K562 (cell line): ENCODE measurements around the gene KLHDC7B. TPM values are rescaled to one million over a fixed set of nuclear protein-coding genes. Genes with fewer than 3 reads are reported as not detected.

Experiments used
- ATF3 ChIP-seq, 2 experiments: fragments of 450-650 bp in 1 of 2; sonication (generic) in 1 of 2; formaldehyde crosslinking in 1 of 2; IDR thresholded peaks in 1 of 2; conservative IDR thresholded peaks in 1 of 2; 2 replicates each; pipeline versions ENCODE4 v1.6.1 to v1.8.1; 2016 to 2023; ENCODE audit warnings: mild to moderate bottlenecking in 2 of 2, moderate library complexity in 2 of 2, inconsistent platforms in 1 of 2, missing genetic modification reagents in 1 of 2
- ATF4 ChIP-seq: fragments of 450-650 bp; formaldehyde crosslinking; IDR thresholded peaks from 2 replicates; pipeline ENCODE4 v1.4.0; 2022; ENCODE audit warnings: mild to moderate bottlenecking, moderate library complexity
- CEBPG ChIP-seq, 3 experiments: fragments of 200-800 bp in 1 of 3; sonication (Bioruptor generic) in 1 of 3; sonication (generic) in 1 of 3; formaldehyde crosslinking in 1 of 3; IDR thresholded peaks in 2 of 3; conservative IDR thresholded peaks in 1 of 3; 2 replicates each; pipeline versions ENCODE4 v1.6.1 to v1.8.0; 2016 to 2022; ENCODE audit warnings: missing compliant biosample characterization in 2 of 3, missing genetic modification characterization in 2 of 3, mild to moderate bottlenecking in 1 of 3, missing genetic modification reagents in 1 of 3
- DPF2 ChIP-seq: fragments of 450-650 bp; IDR thresholded peaks from 2 replicates; pipeline ENCODE4 v1.6.1; 2016
- EP400 ChIP-seq: fragments of 450-650 bp; IDR thresholded peaks from 2 replicates; pipeline ENCODE4 v1.6.1; 2017; ENCODE audit warnings: antibody characterized with exemption, mild to moderate bottlenecking, moderate library complexity
- ESRRA ChIP-seq: fragments of 450-650 bp; IDR thresholded peaks from 2 replicates; pipeline ENCODE4 v1.6.1; 2014; ENCODE audit warnings: low read depth, mild to moderate bottlenecking, moderate library complexity, borderline replicate concordance
- ETS1 ChIP-seq: conservative IDR thresholded peaks from 2 replicates; pipeline ENCODE4 v1.6.1; 2011; ENCODE audit warnings: low read depth, mild to moderate bottlenecking, low read length; ENCODE audit not compliant: control insufficient read depth
- KDM5B ChIP-seq: fragments of 200-600 bp; sonication (generic); IDR thresholded peaks from 2 replicates; pipeline ENCODE4 v1.6.1; 2012; ENCODE audit warnings: low read depth, mild to moderate bottlenecking, moderate library complexity, low read length, control low read depth, inconsistent platforms; ENCODE audit not compliant: insufficient replicate concordance
- KLF6 ChIP-seq: fragments of 250-450 bp; sonication (Bioruptor Pico); IDR thresholded peaks from 2 replicates; pipeline ENCODE4 v1.4.0; 2020; ENCODE audit warnings: mild to moderate bottlenecking, moderate library complexity, borderline replicate concordance
- MCM3 ChIP-seq: fragments of 450-650 bp; IDR thresholded peaks from 2 replicates; pipeline ENCODE4 v1.6.1; 2016
- NFRKB ChIP-seq: fragments of 450-650 bp; IDR thresholded peaks from 2 replicates; pipeline ENCODE4 v1.6.1; 2016; ENCODE audit warnings: low read depth
- PKNOX1 ChIP-seq: fragments of 450-650 bp; IDR thresholded peaks from 2 replicates; pipeline ENCODE4 v1.6.1; 2016
- PTTG1 ChIP-seq: fragments of 450-650 bp; IDR thresholded peaks from 2 replicates; pipeline ENCODE4 v1.6.1; 2016; ENCODE audit warnings: low read depth, mild to moderate bottlenecking, missing genetic modification characterization, missing compliant biosample characterization
- RCOR1 ChIP-seq, 2 experiments: IDR thresholded peaks; 2 replicates each; pipeline ENCODE4 v1.6.1; 2012; ENCODE audit warnings: low read depth in 2 of 2, low read length in 2 of 2, borderline replicate concordance in 1 of 2, improper control_type of control experiment in 1 of 2
- SMARCA4 ChIP-seq: fragments of 450-650 bp; IDR thresholded peaks from 2 replicates; pipeline ENCODE4 v1.6.1; 2016
- TRIM24 ChIP-seq, 2 experiments: fragments of 450-650 bp; IDR thresholded peaks; 2 replicates each; pipeline ENCODE4 v1.6.1; 2016
- VEZF1 ChIP-seq: fragments of 200-800 bp; sonication (Bioruptor generic); IDR thresholded peaks from 2 replicates; pipeline ENCODE4 v1.6.1; 2017; ENCODE audit warnings: missing genetic modification characterization, missing compliant biosample characterization
- ZNF197 ChIP-seq: fragments of 200-800 bp; sonication (Bioruptor generic); IDR thresholded peaks from 2 replicates; pipeline ENCODE4 v1.6.1; 2016; ENCODE audit warnings: low read depth, missing genetic modification characterization, missing compliant biosample characterization
- ZNF274 ChIP-seq: IDR thresholded peaks from 2 replicates; pipeline ENCODE4 v1.6.1; 2011; ENCODE audit warnings: low read depth, mild to moderate bottlenecking, low read length, moderate library complexity, borderline replicate concordance
- polyA plus RNA-seq, 8 experiments: library from polyadenylated mRNA; depleted of rRNA in 4 of 8; stranded (reverse) in 5 of 8; unstranded in 3 of 8; fragments of >200 nt; fragmentation: Nextera tagmentation in 2 of 8; fragmentation: Illumina TruSeq in 1 of 8; extraction: Ambion mirVana in 2 of 8; extraction: Trizol in 1 of 8; gene quantifications; 2 replicates each; pipeline versions ENCODE4 v1.2.1 to v1.2.3, GENCODE V29; 2011 to 2014; ENCODE audit warnings: inconsistent platforms in 1 of 8, missing spikeins in 1 of 8
- total RNA-seq, 7 experiments: library from RNA; depleted of rRNA in 6 of 7; stranded (reverse); fragments of >200 nt in 6 of 7; fragmentation: Illumina TruSeq in 2 of 7; extraction: Trizol in 2 of 7; gene quantifications; 2 replicates each; pipeline versions ENCODE4 v1.2.1 to v1.2.3, GENCODE V29; 2011 to 2021; ENCODE audit warnings: low replicate concordance in 1 of 7

KLHDC7B gene
- total and polyA plus RNA-seq, 9 of the 15 experiments (the other 6 are each of a cell fraction or from before 2014, with no cell fraction given), result 0.04 to 0.22 (median 0.05) TPM; not detected in 4

GRCh38 chr22:50545522-50546325 lies at the start of gene KLHDC7B (continued):
- TF ChIP-seq ETS1, result no peak
- no peak for TF ChIP-seq PTTG1 (tag)
- peak; percentile 63; the same call in 1 of the 2 replicates for TF ChIP-seq NFRKB
- TF ChIP-seq VEZF1 (CRISPR knock-in tag), result peak; percentile 84
- no peak for TF ChIP-seq PKNOX1
- no peak for TF ChIP-seq MCM3
- TF ChIP-seq ZNF274, result no peak
- TF ChIP-seq EP400, result peak; percentile 71
- no peak for TF ChIP-seq KDM5B
- peak; percentile 96 for TF ChIP-seq ATF4
- no peak for TF ChIP-seq ESRRA
- peak; percentile 93 for TF ChIP-seq CEBPG (CRISPR knock-in tag; IDR thresholded peaks at IDR 0.05)
- TF ChIP-seq CEBPG (tag; conservative IDR thresholded peaks at IDR 0.05 in 1 of 2, IDR thresholded peaks at IDR 0.05 in 1 of 2), result peak; percentile 65 to 86
- peak in 1 of 2 experiments; percentile 23; a peak in 1 of 4 replicates for TF ChIP-seq RCOR1 (IDR thresholded peaks at IDR 0.05; ENCODE audit: borderline replicate concordance in 1 of 2, low read depth in 2 of 2, low read length in 2 of 2)
- TF ChIP-seq KLF6 (CRISPR knock-in tag), result 0 out of 2 replicates have a peak, but pooled peaks have one; percentile 7
- TF ChIP-seq ZNF197, result peak; percentile 16; the same call in 1 of the 2 replicates
- peak; percentile 66; the same call in 1 of the 2 replicates for TF ChIP-seq ATF3 (IDR thresholded peaks at IDR 0.05)
- TF ChIP-seq ATF3 (CRISPR knock-in tag; conservative IDR thresholded peaks at IDR 0.05), result no peak
- TF ChIP-seq DPF2, result peak; percentile 26; the same call in 1 of the 2 replicates
- TF ChIP-seq SMARCA4, result peak; percentile 53; the same call in 1 of the 2 replicates
- TF ChIP-seq TRIM24 (IDR thresholded peaks at IDR 0.05), result peak; percentile 50 to 75; a peak in 2 of 4 replicates
